C4-2B (cell line): ENCODE measurements around the gene HTT.

Experiments
- ZFX ChIP-seq: fragments of 450-650 bp; IDR thresholded peaks from 2 replicates; pipeline ENCODE4 v1.6.1; 2017
- TF ChIP-seq, protein P1 (sequence below): fragments of 450-650 bp; conservative IDR thresholded peaks from 2 replicates; pipeline ENCODE4 v1.5.1; 2017; ENCODE audit warnings: mild to moderate bottlenecking

DNA sequence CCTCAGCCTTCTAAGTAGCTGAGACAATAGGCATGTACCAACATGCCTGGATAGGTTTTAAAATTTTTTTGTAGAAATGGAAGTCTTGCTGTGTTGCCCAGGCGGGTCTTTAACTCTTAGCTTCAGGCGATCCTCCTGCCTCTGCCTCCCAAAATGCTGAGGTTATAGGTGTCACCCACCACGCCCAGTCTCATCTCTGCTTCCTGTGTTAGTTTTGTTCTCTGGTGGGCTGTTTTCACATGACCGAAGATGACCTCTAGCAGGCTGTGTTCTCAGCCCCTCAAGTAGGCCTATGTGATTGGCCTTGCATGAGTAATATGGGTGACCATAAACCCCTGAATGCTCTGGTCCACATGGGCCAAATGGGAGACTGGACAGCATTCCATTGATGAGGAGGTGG, 117.7 kb downstream of the HTT start:
- TF ChIP-seq, protein P1, sequence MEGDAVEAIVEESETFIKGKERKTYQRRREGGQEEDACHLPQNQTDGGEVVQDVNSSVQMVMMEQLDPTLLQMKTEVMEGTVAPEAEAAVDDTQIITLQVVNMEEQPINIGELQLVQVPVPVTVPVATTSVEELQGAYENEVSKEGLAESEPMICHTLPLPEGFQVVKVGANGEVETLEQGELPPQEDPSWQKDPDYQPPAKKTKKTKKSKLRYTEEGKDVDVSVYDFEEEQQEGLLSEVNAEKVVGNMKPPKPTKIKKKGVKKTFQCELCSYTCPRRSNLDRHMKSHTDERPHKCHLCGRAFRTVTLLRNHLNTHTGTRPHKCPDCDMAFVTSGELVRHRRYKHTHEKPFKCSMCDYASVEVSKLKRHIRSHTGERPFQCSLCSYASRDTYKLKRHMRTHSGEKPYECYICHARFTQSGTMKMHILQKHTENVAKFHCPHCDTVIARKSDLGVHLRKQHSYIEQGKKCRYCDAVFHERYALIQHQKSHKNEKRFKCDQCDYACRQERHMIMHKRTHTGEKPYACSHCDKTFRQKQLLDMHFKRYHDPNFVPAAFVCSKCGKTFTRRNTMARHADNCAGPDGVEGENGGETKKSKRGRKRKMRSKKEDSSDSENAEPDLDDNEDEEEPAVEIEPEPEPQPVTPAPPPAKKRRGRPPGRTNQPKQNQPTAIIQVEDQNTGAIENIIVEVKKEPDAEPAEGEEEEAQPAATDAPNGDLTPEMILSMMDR: no peak
- TF ChIP-seq ZFX: no peak
